ENCODE results near the gene SOCS6. TPM values are rescaled to one million over a fixed set of nuclear protein-coding genes. Genes with fewer than 3 reads are reported as not detected.

Gene SOCS6
- total RNA-seq, 4 donors from 2014 or later, result 21.5 to 25.3 (median 23.6) TPM

- no peak for TF ChIP-seq EP300 (IDR thresholded peaks at IDR 0.05)
- TF ChIP-seq POLR2A (IDR thresholded peaks at IDR 0.05), result no peak
- TF ChIP-seq, protein P1, sequence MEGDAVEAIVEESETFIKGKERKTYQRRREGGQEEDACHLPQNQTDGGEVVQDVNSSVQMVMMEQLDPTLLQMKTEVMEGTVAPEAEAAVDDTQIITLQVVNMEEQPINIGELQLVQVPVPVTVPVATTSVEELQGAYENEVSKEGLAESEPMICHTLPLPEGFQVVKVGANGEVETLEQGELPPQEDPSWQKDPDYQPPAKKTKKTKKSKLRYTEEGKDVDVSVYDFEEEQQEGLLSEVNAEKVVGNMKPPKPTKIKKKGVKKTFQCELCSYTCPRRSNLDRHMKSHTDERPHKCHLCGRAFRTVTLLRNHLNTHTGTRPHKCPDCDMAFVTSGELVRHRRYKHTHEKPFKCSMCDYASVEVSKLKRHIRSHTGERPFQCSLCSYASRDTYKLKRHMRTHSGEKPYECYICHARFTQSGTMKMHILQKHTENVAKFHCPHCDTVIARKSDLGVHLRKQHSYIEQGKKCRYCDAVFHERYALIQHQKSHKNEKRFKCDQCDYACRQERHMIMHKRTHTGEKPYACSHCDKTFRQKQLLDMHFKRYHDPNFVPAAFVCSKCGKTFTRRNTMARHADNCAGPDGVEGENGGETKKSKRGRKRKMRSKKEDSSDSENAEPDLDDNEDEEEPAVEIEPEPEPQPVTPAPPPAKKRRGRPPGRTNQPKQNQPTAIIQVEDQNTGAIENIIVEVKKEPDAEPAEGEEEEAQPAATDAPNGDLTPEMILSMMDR (IDR thresholded peaks at IDR 0.05), result no peak
- TF ChIP-seq POLR2AphosphoS5 (IDR thresholded peaks at IDR 0.05), result no peak
- ATAC-seq, result no peak
- Histone ChIP-seq H3K27ac (no peak overlapping the region), H3K36me3 (no peaks in the 10 kb centered on the region), H3K27me3 (no peaks in the 10 kb centered on the region), H3K9me3 (peaks cover 0 to 8% (median 0%) of the 10 kb centered on the region in 3 donors), H3K4me3 (no peak overlapping the region), H3K4me1 (peaks cover 0 to 9% (median 0%) of the 10 kb centered on the region in 3 donors)
- 100% methylated on average over 1 of the region's 1 CpG; no CpG with 5 or more reads in 1 of the 2 donors for WGBS, 2 donors (ENCODE audit: low coverage in 1 of 2)
Observed at GRCh38 chr18:70332694-70333093, 43.8 kb downstream of the SOCS6 start.

DNA sequence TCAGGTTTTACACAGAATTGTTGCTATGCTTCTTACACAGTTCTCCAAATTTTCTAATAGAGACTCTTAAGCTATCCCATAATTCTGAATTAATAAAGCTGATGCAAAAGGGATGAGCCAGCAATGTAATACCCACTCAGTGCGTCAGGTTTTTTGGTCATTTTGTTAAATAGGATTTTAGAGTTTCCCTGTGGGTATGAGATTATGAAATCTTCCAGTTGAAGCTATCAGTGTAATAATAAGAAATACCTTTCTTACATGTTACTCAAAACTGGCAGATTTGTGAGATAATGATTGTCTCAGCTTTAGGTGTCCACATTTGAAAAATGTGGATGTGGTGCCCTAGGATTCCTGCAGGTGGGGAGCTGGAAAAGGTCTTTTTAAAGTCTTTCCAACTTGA is 44.5 kb downstream of the SOCS6 start:
- H3K9me3 ChIP-seq, result peaks cover 0 to 8% (median 0%) of the 10 kb centered on the region in 3 donors
- ATAC-seq, result no peak
- 94 to 100% methylated on average over 1 of the region's 1 CpG for WGBS, 2 donors (ENCODE audit: low coverage in 1 of 2)

GRCh38 chr18:70333757-70334156 is 44.9 kb downstream of the SOCS6 start:
- ATAC-seq, result no peak
- 54 to 88% methylated on average over 1 to 2 of the region's 2 CpGs for WGBS, 2 donors (ENCODE audit: low coverage in 1 of 2)
- H3K27me3 ChIP-seq, result no peaks in the 10 kb centered on the region
- H3K4me1 ChIP-seq, result peaks cover 0 to 6% (median 0%) of the 10 kb centered on the region in 3 donors
- no peak overlapping the region for H3K27ac ChIP-seq
- H3K36me3 ChIP-seq, result peaks cover 0 to 4% of the 10 kb centered on the region in 2 donors
- peaks cover 0 to 8% (median 0%) of the 10 kb centered on the region in 3 donors for H3K9me3 ChIP-seq
- TF ChIP-seq POLR2AphosphoS5 (IDR thresholded peaks at IDR 0.05) (peak; percentile 27), EP300 (IDR thresholded peaks at IDR 0.05) (no peak), POLR2A (IDR thresholded peaks at IDR 0.05) (no peak)
- TF ChIP-seq, protein P1 (IDR thresholded peaks at IDR 0.05), result no peak
- no peak overlapping the region for H3K4me3 ChIP-seq

More for the DNA sequence above, 44.5 kb downstream of the SOCS6 start:
- H3K27ac ChIP-seq, result no peak overlapping the region
- TF ChIP-seq, protein P1 (IDR thresholded peaks at IDR 0.05), result no peak
- TF ChIP-seq POLR2AphosphoS5 (IDR thresholded peaks at IDR 0.05), result no peak
- TF ChIP-seq POLR2A (IDR thresholded peaks at IDR 0.05), result no peak
- TF ChIP-seq EP300 (IDR thresholded peaks at IDR 0.05), result no peak
- no peaks in the 10 kb centered on the region for H3K36me3 ChIP-seq
- H3K4me1 ChIP-seq, result peaks cover 0 to 9% (median 0%) of the 10 kb centered on the region in 3 donors
- no peaks in the 10 kb centered on the region for H3K27me3 ChIP-seq
- H3K4me3 ChIP-seq, result no peak overlapping the region

GRCh38 chr18:70334264-70334663 is 45.4 kb downstream of the SOCS6 start:
- H3K9me3 ChIP-seq, result peaks cover 0 to 8% (median 0%) of the 10 kb centered on the region in 3 donors
- H3K4me3 ChIP-seq, result no peak overlapping the region
- peaks cover 0 to 9% of the 10 kb centered on the region in 2 donors for H3K36me3 ChIP-seq
- no peaks in the 10 kb centered on the region for H3K27me3 ChIP-seq
- 100% methylated on average over 1 of the region's 1 CpG; no CpG with 5 or more reads in 1 of the 2 donors for WGBS, 2 donors (ENCODE audit: low coverage in 1 of 2)
- no peak for TF ChIP-seq POLR2AphosphoS5 (IDR thresholded peaks at IDR 0.05)
- TF ChIP-seq POLR2A (IDR thresholded peaks at IDR 0.05), result no peak
- TF ChIP-seq EP300 (IDR thresholded peaks at IDR 0.05), result no peak
- no peak for ATAC-seq
- peaks cover 0 to 1% (median 0%) of the 10 kb centered on the region in 3 donors for H3K4me1 ChIP-seq
- no peak overlapping the region for H3K27ac ChIP-seq

DNA sequence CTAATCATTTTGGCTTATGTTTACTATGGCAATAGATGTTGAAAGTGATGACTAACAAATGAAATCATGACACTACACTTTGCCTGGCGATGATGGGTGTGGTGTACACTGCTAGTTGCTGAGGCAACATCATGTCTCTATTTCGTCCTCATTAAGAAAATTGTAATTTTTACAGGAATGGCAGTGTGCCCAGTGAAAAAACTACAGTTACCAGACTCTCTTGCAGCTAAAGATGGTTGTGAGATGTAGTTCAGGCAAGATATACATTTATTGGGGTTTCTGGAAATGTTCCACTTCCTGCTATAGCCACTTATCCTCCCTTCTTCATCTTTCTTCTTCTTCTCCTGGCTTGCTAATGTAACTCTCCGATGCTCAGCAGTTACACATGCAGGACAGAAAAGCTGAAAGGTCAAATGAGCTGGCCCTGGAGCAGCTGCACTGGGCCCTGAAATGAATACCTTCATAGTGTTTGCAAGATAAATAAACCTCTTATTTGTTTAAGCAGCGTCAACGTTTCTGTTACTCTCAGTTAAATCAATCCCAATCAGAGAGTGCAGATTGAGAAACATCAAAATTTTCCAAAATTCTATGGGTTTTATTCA is 46.0 kb downstream of the SOCS6 start:
- WGBS, 2 donors (ENCODE audit: low coverage in 1 of 2), result 75 to 77% methylated on average over 5 of the region's 5 CpGs
- H3K27ac ChIP-seq, result no peak overlapping the region

More for the DNA sequence above, 46.0 kb downstream of the SOCS6 start:
- H3K9me3 ChIP-seq, result peaks cover 0 to 8% (median 0%) of the 10 kb centered on the region in 3 donors
- no peak overlapping the region for H3K4me3 ChIP-seq
- ATAC-seq, result no peak
- no peaks in the 10 kb centered on the region for H3K4me1 ChIP-seq
- H3K36me3 ChIP-seq, result peaks cover 0 to 15% of the 10 kb centered on the region in 2 donors
- TF ChIP-seq, protein P1 (IDR thresholded peaks at IDR 0.05), result no peak
- no peak for TF ChIP-seq POLR2AphosphoS5 (IDR thresholded peaks at IDR 0.05)
- TF ChIP-seq EP300 (IDR thresholded peaks at IDR 0.05), result no peak
- no peak for TF ChIP-seq POLR2A (IDR thresholded peaks at IDR 0.05)
- no peaks in the 10 kb centered on the region for H3K27me3 ChIP-seq

All from gastroesophageal sphincter (tissue), 4 donors.